ENCODE data around the gene PITX2. TPM values are rescaled to one million over a fixed set of nuclear protein-coding genes. Genes with fewer than 3 reads are reported as not detected.

The PITX2 gene
- total and polyA plus RNA-seq, 10 of the 15 experiments (the other 5 are each of a cell fraction or from before 2014, with no cell fraction given) = not detected

DNA sequence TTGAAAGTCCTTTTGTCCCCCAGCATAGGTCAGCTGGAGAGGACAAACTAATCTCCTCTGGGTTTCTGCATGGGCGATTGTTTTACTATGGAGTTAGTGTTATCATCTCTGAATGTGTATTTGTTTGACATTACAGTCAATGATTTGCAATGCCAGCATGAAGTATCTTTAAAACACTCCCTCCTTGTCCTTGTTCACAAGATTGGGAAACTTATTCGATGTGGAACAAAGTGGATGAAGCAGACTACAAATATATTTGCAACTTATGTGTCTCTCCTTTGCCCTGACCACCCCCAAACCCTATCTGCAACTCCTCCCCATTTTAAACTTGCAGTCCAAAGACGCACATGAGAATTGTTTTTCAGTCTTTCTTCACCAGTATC is 1.5 kb upstream of the PITX2 start (continued):
- TF ChIP-seq, protein P1, sequence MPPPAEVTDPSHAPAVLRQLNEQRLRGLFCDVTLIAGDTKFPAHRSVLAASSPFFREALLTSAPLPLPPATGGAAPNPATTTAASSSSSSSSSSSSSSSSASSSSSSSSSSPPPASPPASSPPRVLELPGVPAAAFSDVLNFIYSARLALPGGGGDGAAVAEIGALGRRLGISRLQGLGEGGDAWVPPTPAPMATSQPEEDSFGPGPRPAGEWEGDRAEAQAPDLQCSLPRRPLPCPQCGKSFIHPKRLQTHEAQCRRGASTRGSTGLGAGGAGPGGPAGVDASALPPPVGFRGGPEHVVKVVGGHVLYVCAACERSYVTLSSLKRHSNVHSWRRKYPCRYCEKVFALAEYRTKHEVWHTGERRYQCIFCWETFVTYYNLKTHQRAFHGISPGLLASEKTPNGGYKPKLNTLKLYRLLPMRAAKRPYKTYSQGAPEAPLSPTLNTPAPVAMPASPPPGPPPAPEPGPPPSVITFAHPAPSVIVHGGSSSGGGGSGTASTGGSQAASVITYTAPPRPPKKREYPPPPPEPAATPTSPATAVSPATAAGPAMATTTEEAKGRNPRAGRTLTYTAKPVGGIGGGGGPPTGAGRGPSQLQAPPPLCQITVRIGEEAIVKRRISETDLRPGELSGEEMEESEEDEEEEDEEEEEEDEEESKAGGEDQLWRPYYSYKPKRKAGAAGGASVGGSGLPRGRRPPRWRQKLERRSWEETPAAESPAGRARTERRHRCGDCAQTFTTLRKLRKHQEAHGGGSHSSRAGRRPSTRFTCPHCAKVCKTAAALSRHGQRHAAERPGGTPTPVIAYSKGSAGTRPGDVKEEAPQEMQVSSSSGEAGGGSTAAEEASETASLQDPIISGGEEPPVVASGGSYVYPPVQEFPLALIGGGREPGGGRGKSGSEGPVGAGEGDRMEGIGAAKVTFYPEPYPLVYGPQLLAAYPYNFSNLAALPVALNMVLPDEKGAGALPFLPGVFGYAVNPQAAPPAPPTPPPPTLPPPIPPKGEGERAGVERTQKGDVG (CRISPR knock-in tag; IDR thresholded peaks at IDR 0.05) = no peak

DNA sequence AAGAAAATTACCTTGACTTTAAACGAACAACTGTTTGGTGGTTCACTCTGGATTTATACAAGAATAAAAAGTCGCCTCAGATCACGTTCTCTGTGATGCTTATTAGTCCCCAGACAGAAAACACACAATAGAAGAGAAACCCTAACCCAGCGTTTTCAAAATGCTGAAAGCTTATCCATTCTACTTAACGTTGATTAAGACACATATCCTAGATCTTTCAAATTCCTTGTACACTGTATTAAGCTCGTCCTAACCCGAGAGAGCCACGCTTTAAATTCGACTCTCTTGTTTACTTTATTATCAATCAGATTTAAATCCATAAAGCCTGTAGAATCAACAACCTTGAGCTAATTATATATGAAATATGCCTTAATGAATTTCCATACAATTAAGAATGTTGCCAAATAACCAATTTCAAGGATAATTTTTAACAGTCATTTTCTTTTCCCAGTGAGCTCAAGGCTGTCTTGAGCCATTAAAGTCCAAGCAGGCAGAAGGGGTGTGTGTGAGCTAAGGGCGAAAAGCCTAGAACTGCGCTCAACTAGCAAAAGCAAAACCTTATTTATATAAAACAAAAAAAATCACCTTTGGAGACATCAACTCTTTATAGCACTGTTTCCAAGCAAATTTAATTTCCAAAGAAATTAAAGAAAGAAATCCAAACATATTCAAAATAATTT is 981 bp upstream of the PITX2 start:
- 31% methylated on average over 11 of the region's 11 CpGs for WGBS (ENCODE audit: insufficient coverage, insufficient replicate concordance, low lambda C conversion rate, missing lambda C conversion rate)
- Histone ChIP-seq H3K4me2 (ENCODE audit: control insufficient read depth, insufficient read depth) (no peak overlapping the region), H3K36me3 (ENCODE audit: control insufficient read depth in 2 of 2, insufficient read depth in 2 of 2, low read length in 1 of 2) (no peaks in the 10 kb centered on the region), H3K9me3 (replicated peaks; ENCODE audit: control insufficient read depth, insufficient read depth, low read length) (peaks cover 4% of the 10 kb centered on the region; the same call in 1 of the 3 replicates), H4K20me1 (ENCODE audit: control insufficient read depth, insufficient read depth) (no peaks in the 10 kb centered on the region), H3K4me3 (no peak overlapping the region), H3K79me2 (ENCODE audit: control insufficient read depth, insufficient read depth, low read length) (no peaks in the 10 kb centered on the region), H3K27ac (ENCODE audit: control insufficient read depth, insufficient read depth) (no peak overlapping the region), H3K27me3 (replicated peaks in 1 of 2; ENCODE audit: control insufficient read depth in 2 of 2, insufficient read depth in 2 of 2, low read length in 1 of 2) (peaks cover 20 to 24% of the 10 kb centered on the region in 2 experiments), H2AFZ (ENCODE audit: control insufficient read depth, low read depth, low read length) (no peak overlapping the region), H3K4me1 (ENCODE audit: control insufficient read depth, insufficient read depth, low read length) (no peaks in the 10 kb centered on the region), H3K9ac (ENCODE audit: control insufficient read depth, insufficient read depth, low read length) (no peak overlapping the region)
- DNase-seq (ENCODE audit: low read depth, low spot score) (no peak), ATAC-seq (no peak), FAIRE-seq (no peak)
- POLR2A ChIA-PET = no interaction called here
- RAD21 ChIA-PET (ENCODE audit: unreplicated experiment) = no interaction called here
- TF ChIP-seq POLR2A (IDR thresholded peaks at IDR 0.05; ENCODE audit: low read depth, low read length) (no peak), BHLHE40 (IDR thresholded peaks at IDR 0.05; ENCODE audit: borderline replicate concordance in 1 of 2, low read depth in 2 of 2, low read length in 1 of 2) (no peak), NR2C1 (IDR thresholded peaks at IDR 0.05) (no peak), ZNF217 (IDR thresholded peaks at IDR 0.05) (no peak), KLF5 (IDR thresholded peaks at IDR 0.05; ENCODE audit: partially characterized antibody) (no peak), CREB1 (IDR thresholded peaks at IDR 0.05; ENCODE audit: low read depth) (no peak), SIX5 (IDR thresholded peaks at IDR 0.05; ENCODE audit: low read depth, low read length, severe bottlenecking) (no peak), SMARCA5 (IDR thresholded peaks at IDR 0.05) (no peak), SUPT20H (IDR thresholded peaks at IDR 0.05; ENCODE audit: borderline replicate concordance, control insufficient read depth, low read depth, low read length) (no peak), CHD4 (IDR thresholded peaks at IDR 0.05) (no peak)
- TF ChIP-seq, protein P2, sequence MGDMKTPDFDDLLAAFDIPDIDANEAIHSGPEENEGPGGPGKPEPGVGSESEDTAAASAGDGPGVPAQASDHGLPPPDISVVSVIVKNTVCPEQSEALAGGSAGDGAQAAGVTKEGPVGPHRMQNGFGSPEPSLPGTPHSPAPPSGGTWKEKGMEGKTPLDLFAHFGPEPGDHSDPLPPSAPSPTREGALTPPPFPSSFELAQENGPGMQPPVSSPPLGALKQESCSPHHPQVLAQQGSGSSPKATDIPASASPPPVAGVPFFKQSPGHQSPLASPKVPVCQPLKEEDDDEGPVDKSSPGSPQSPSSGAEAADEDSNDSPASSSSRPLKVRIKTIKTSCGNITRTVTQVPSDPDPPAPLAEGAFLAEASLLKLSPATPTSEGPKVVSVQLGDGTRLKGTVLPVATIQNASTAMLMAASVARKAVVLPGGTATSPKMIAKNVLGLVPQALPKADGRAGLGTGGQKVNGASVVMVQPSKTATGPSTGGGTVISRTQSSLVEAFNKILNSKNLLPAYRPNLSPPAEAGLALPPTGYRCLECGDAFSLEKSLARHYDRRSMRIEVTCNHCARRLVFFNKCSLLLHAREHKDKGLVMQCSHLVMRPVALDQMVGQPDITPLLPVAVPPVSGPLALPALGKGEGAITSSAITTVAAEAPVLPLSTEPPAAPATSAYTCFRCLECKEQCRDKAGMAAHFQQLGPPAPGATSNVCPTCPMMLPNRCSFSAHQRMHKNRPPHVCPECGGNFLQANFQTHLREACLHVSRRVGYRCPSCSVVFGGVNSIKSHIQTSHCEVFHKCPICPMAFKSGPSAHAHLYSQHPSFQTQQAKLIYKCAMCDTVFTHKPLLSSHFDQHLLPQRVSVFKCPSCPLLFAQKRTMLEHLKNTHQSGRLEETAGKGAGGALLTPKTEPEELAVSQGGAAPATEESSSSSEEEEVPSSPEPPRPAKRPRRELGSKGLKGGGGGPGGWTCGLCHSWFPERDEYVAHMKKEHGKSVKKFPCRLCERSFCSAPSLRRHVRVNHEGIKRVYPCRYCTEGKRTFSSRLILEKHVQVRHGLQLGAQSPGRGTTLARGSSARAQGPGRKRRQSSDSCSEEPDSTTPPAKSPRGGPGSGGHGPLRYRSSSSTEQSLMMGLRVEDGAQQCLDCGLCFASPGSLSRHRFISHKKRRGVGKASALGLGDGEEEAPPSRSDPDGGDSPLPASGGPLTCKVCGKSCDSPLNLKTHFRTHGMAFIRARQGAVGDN (IDR thresholded peaks at IDR 0.05) = no peak
- SMC1A ChIA-PET (ENCODE audit: uncharacterized antibody, unreplicated experiment) = no interaction called here
- no TSS peak for BruUV-seq (replicated peaks)
- CTCF ChIA-PET = no interaction called here
- in situ Hi-C loops (cut with MboI) = no loop called here
- intact Hi-C loops (cut with micrococcal nuclease; ENCODE audit: unreplicated experiment) = no loop called here
